Measurements from ENCODE around the gene CNP.
"Not testable (repeated sequence)": the region's sequence is repeated elsewhere in the genome, so short reads cannot be mapped to it uniquely, and the experiment has no call there.

Gene CNP

DNA sequence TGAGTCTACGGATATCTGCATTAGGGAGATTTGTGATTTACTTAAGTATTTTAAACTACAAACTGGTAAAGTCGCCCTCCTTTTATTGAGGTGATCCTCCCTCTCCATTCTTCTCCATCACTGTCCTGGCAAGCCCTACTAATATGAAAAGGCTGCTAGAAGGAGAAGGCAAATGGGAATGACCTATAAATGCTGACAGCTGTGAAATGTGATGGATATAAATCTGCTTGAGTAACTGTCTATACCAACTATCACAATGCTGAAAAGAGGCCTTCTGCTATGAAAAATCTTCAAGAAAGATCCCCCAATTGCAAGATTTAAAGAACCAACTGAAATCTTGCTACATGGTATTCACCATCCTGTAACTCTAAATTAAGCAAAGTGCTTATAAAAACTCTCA is 35.1 kb downstream of the CNP start:
- no peak for DNase-seq

DNA sequence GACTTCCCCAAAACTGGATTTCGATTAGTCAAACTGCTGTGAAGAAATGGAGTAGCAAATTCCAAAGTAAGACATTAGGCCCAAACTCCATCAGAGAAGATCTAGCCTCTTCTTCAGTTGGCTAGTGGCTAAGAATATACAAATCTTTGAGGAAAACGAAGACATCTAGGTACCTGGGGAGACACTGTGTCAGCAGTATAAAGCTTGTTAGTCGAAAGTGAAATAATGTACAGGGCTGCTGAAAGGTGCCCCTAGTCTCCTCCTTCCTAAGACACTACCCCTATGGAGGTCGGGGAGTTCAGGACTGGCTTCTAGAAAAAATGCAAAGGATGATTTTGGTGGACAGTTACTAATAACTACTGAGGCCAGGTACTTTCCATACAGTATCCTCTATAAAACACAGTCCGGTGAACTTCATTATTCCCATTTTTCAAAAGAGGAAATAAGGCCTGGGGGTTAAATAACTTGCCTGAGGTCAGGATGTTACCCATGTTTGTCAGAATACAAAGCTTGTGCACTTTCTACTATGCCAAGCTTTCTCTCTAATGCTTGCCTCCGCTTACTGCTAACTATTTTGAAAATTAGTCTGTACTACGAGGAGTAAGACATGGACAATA is 35.7 kb downstream of the CNP start:
- DNase-seq: no peak

DNA sequence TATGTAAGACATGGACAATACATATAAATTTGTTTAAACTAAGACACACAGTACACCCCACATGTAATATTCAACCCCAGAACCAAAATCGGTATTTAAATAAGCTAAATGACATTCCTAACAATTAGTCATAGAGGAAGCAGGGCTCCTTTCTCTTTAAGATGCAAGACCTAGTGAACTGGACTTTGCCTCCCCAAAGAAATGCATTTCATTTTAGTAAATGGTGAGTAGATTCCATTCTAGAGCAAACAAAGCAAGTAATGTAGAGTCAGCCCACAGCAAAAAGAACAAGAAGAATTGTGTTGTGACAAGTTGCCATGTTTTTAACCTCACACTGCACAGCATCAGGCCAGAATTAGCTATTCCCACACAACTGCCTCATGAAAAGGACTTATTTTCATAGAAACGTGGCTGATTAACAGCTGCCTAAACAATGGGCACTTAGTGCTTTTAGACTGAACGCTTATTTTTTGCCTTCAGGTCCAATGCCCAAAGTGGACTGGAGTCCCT is 36.3 kb downstream of the CNP start:
- DNase-seq: peak in 9 of 56 donors; percentile 9 to 71 (median 32)

DNA sequence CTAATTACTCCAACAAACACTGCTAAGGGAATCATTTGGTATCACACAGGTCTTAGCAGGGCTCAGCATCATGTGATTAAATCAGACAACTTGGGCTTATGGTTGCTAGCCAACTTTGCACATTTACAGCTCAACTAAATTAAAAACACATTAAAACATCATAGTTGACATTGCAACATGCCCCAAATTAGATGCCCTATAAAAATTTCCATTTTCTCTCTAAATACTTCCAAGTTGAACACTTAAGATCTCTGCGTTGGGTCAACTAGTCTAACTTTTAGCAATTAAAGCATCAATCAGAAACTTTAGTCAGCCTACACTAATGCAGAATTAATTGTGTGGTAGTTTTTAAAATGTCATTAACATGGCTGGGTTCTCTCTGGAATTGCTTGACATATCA is 38.6 kb downstream of the CNP start:
- DNase-seq: no peak

DNA sequence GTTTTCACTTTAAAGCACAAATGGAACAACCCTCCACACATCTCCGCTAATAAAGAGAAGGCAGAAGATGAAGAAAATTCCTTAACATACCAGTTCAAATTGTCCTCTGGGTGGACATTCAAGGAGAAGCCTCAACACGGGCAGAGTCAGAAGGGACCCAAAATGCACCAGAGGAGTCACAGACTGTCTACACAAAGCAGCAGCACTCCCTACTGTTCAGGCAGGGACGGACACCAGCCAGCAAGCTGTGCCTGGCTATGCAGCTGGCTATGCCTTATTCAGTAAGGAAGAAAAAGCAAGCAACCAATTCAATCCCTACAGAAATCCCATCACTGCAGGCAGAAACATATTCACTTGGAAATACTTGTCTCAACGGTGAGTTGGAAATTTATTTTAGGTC is 42.6 kb downstream of the CNP start:
- peak in 49 of 56 donors; percentile 5 to 84 (median 57) for DNase-seq

DNA sequence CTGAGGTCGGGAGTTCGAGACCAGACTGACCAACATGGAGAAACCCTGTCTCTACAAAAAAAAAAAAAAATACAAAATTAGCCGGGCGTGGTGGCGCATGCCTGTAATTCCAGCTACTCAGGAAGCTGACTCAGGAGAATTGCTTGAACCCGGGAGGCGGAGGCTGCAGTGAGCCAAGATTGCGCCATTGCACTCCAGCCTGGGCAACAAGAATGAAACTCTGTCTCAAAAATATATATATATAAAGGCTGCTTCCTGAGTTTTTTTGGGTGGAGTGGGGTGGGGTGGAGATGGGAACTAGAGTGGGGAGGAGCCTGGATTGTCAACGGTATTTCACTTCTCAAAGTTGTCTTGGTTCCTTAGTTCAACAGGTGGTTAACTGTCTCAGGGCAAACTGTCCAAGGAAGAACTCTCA is 43.7 kb downstream of the CNP start:
- DNase-seq: not testable (repeated sequence)

DNA sequence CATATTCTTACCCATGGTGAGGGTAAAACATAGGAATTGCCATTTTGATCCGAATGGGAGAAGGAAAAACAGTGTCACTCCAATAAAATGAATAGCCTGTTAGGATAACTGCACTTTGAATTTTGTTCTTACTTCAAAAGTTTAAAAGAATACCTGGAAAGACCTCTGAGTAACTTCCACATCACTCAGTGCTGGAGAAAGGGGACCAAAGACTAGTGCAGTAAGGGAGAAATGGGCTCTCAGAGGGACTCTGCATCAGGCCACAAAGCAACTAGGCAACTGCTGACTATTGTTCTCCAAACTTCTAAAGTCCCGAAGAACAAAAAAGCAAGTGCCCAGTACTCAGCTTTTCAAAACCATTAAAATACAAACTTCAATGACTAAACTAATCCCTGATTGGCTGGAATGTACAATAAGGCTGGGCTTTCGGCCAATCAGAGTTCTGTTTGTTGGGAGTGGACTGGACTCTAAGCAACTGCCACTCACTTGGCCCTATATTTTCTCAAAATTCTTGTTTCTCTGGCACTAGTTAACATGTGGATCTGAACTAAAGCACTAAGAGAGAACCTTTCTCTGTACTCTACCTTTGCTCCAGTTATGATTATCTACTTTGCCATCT is 44.4 kb downstream of the CNP start:
- DNase-seq: peak in 3 of 56 donors; percentile 4 to 31 (median 9)

DNA sequence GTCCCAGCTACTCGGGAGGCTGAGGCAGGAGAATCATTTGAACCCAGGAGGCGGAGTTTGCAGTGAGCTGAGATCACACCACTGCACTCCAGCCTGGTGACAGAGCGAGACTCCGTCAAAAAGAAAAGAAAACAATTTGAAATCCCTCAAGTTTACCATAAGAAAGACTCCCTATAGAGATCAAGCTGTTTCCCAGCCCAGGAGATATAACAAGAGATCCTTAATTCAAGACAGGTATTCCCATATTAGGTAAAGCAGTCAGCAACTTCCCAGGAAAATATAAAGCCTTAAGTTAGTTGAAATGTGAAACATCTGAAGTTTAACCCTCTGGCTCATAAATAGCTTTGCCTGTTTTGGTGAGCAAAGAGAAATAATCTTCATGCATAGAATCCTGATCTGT is 45.8 kb downstream of the CNP start:
- not testable (repeated sequence) for DNase-seq

DNA sequence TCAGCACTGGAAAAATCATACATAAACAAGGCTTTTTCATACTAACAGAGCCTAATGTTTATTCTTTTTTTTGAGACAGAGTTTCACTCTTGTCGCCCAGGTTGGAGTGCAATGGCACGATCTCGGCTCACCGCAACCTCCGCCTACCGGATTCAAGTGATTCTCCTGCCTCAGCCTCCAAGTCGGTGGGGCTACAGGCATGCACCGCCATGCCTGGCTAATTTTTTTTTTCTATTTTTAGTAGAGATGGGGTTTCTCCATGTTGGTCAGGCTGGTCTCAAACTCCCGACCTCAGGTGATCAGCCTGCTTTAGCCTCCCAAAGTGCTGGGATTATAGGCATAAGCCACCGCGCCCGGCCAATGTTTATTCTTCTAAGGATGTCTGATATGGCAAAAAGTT is 47.1 kb downstream of the CNP start:
- DNase-seq: not testable (repeated sequence)

DNA sequence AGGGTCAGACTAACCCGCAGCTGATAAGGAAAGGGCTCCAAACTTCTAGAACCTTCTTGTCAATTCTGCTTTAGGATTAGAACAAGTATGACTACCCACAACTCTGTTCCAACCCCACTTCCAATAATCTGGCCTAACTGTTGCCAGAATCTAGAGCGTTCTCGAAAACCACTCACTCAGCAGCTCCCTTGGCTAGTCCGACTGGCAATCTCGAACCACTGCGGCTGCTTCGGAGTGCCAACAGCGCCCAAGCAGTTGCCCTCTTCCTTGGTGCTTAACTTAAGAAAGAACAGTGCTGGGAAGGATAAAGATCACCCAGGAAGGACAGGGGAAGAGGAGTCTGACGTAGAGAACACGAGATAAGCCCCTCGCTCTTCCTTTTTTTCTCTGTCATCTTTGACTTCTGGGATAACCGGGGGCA is 49.8 kb downstream of the CNP start:
- DNase-seq: peak in 11 of 56 donors; percentile 14 to 59 (median 36)

DNA sequence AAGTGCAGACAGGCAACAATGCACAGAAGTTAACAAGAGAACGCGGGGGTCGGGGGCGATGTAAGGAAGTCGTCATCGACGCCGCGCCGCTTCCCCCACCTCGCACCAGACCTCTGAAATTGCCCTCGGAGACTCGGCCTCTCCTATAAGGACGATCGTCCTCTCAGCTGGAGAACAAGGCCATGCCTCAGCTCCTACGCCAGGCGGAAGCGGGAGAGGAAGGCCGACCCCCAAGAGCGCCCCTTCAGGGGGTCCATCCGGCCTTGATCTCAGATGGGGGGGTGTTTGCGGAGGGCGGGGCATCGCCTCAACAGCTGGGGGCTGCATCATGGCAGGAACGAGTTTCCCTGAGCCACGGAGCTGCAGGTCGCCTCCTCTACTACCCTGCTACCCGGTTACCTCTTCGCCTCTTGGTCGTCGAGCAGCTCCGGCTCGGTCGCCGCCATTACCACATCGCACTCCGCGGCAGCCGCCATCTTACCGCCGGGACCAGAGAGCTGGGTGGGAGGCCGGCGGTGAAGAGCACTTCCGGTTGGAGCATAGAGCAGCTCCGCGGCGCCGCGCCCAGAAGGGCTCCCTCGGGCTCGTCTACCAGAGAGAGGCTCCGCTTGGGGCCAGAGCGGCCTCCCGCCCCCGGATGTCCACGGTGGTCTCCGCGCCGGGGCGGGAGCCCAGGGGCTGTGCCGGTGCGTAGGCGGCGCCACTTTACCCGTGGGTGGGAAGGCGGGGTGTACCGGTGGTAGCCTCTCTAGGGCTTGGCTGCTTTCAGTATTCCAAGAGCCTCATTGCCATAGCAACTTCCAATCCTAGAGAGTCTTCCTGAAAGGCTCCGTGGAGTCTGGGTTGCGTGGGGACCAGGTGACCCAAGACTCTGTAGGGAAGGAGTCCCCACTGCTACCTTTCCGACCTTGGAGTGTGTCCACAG is 50.6 kb downstream of the CNP start, which contains the start of gene DNAJC7:
Gene DNAJC7 (minus strand): TSS at position 499 of the 925 bp plus-strand sequence. CDS start 23 bp downstream, at position 476.
- DNase-seq: peak; percentile 64 to 99 (median 89)

DNA sequence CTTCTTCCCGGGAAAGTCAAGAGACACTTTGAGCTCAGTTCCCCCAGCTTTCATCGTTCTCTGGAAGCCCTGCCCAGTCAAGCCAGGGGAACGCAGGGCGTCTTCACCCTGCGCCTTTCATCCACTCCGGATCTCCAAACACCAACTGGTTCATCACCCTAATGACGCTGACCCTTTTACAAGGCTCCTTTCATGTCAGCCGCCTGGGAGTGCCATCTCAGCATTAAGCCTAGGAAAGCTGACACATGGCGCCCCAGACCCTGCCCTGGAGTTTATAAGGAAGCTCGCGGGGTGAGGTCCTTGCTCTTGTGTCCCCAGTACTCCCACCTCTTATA is 51.2 kb downstream of the CNP start:
- peak in 1 of 56 donors; percentile 66 for DNase-seq

DNA sequence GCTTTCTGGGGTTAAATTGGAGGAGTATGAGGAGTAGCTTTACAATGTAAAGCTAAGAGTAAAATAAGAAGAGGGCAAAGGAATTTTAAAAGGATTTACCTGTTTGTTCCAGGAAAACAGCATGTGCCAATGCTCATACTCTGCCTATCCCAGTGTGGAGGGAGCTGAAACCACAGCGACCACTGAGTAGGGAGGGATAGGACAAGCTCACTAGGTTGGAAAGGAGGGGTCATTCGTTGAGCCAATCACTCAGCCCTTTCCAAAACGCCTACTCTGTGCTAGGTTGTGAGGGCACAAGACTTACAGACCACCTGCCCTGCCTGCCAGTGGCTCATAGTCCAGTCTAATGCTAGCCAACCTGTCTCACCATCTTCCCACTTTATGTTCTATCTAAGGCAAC is 51.7 kb downstream of the CNP start:
- DNase-seq: no peak

DNA sequence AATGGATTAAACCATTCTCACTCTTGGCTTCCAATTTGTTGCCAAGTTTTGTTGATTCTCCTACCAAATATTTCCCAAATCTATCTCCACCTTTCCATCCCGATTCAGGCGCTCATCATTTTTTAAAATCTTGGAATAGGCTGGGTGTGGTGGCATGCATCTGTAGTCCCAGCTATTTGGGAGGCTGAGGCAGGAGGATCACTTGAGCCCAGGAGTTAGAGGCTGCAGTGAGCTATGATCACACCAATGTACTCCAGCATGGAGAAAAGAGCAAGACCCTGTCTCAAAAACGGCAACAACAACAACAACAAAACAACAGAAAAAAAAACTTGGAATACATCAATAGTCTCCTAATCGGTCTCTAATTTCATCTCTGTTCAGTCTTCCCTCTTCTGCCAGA is 52.4 kb downstream of the CNP start:
- no peak for DNase-seq

DNA sequence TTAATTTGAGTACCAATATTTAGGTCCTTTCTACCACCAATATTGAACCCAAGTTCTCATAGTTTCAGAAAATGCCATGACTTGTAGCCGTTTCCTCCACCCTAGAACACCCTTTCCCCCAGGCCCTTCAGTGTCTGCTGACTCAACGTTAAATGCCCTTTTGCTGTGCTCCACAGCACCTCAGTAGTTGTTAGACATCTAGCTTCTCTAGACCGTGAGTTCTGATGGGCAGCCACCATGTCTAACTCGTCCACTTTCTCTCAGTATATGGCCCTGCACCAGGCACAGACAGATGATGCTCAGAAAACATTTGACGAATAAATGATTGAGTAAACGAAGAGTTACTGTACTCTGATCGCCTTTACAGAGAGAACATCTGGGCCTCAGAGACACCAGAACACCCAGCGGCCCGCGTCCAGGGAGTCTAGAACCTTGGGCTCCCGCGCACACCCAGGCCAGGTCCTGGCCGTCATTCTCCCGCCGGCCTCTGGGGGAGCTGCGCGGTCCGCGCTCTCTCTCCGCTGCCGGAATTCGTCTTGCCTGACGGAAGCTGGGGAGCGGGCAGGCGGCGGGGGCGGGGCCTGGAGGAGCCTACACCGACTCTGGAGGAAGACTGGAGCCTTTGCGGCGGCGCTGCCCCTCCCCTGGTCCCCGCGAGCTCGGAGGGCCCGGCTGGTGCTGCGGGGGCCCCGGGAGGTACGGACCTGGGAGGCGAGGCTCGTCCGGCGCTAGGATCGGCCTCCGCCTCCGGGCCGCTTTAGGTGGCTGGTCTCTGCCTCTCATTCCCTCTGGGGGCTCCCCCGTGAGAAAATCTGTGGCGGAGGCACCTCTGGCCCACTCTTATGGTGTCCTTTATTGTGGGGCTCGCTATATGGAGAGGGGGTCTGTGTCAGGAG is 53.2 kb downstream of the CNP start, which contains the start of gene NKIRAS2:
Gene NKIRAS2 (plus strand): TSS at position 582 of the 896 bp plus-strand sequence. CDS start 1,488 bp downstream, outside the sequence.
- peak; percentile 8 to 95 (median 85) for DNase-seq

DNA sequence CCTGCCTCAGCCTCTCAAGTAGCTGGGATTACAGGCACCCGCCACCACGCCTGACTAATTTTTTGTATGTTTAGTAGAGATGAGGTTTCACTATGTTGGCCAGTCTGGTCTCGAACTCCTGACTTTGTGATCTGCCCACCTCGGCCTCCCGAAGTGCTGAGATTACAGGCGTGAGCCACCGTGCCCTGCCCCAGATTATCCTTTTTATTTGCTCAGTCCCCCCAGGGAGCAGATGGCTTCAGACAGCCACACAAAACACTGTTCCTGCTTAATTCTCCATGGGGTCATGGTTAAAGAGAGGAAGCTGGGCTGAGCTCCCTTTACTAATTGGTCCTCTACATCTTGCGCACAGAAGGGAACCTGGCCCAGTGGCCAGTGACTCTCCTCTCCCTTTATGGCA is 54.2 kb downstream of the CNP start:
- not testable (repeated sequence) for DNase-seq

DNA sequence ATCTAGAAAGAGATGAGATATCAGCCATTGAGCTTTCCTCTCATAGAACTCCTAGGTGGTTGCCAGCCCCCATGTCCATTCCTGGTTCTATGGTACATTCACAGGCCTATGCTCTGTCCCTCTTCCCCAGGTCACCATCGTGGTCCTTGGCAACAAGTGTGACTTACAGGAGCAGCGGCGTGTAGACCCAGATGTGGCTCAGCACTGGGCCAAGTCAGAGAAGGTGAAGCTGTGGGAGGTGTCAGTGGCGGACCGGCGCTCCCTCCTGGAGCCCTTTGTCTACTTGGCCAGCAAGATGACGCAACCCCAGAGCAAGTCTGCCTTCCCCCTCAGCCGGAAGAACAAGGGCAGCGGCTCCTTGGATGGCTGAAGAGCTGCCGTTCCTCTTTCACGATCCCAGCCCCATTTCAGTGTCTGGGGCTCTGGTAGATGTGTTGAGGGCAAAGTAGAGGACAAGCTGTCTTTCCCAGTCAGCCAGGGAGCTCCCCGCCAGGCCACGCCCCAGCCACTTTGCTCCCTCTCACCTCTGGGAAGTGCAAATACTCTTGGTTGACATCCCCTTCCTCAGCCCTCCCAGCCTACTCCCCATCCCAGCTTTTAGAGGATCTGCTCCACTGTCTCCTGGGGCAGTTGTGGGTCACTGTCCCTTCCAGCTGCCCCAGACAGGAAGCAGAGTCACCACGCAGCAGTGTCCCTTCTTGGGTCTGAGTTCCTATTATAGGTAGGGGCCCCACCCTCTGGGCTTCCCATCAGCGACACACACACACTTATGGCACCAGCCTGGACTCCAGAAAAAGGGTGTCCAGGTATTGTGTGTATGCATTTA is 57.1 kb downstream of the CNP start:
- peak in 5 of 56 donors; percentile 7 to 28 (median 11) for DNase-seq

DNA sequence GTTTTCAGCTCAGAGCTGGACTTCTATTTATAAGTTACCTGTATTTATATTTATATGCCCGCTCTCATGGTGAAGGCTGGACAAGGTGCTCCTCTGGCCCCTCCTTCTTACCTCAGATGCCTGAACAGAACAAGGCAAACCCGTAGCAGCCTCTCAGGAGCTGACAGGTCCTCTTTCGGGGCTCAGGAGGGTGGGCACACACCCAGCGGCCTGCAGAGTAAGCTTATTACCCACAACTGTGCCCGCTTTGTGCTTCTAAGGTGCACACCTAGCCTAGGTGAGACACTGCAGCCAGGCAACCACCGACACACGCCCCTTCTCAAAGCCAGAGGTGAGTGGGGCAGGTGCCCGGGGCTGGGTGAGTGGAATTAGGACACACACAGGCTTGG is 58.6 kb downstream of the CNP start:
- peak in 1 of 56 donors; percentile 45 for DNase-seq

DNA sequence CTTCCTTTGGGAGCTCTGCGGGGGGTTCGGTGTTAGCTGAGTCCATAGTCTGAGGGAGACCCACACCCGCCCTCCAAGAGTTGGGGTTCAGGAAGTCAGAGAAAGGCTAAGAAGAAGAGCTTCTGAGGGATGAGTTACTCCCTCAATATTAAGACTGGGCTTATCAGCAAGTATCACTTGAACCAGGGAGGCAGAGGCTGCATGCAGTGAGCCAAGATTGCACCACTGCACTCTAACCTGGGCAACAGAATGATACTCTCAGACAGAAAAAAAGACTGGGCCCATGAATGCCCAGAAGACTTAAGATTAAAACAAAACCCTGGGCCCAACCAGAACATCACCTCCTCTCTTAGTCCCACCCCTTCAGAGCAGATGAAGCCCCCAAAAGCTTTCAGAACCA is 59.3 kb downstream of the CNP start:
- DNase-seq: no peak

Data from nucleus accumbens (tissue), 56 donors.